GM19397 (cell line): ENCODE results near the gene STEAP1B.
"Not testable (repeated sequence)": the region's sequence is repeated elsewhere in the genome, so short reads cannot be mapped to it uniquely, and the experiment has no call there.

Experiments
- ATAC-seq: cut with Tn5 transposase; IDR thresholded peaks from one replicate; pipeline ENCODE4 v1.9.1; 2021; ENCODE audit warnings: mild to moderate bottlenecking, moderate library complexity; ENCODE audit not compliant: unreplicated experiment

The STEAP1B gene

DNA sequence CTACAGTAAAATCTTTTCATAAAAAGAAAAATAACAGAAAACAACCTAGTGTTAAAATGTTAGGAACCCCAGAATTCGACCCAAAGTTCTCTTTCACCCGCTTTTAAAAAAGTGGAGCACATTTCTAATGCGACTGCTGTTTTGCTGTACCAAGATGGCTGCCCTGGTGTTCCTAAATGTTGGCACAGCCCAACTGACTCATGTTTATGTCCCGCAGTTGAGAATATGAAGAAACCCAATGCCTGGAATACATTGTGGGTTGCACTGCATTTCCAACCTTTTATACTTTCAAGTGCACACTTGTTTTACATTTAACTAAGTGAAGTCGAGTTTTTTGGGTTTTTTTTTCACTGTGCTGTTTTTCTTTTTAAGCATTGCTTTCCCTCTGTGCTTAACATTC is 944 bp downstream of the STEAP1B start:
- no peak for ATAC-seq

DNA sequence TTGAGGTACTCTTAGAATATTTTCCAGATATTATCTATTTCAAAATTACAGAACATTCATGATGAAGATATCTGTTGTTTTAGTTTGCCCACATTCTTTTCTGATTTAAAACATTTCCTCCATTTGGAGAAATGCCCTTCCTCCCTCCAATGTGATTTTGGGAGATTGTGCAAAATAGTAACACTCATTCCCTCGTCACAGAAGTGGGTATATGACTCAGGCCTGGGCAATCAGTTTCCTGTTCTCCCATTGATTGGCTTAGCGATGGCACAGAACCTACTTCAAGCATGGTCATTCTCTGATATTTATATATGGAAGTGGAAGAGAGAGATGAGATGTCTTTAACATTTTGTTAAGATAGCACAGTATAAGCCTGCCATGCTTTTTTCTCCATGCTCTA is 3.1 kb downstream of the STEAP1B start:
- not testable (repeated sequence) for ATAC-seq

DNA sequence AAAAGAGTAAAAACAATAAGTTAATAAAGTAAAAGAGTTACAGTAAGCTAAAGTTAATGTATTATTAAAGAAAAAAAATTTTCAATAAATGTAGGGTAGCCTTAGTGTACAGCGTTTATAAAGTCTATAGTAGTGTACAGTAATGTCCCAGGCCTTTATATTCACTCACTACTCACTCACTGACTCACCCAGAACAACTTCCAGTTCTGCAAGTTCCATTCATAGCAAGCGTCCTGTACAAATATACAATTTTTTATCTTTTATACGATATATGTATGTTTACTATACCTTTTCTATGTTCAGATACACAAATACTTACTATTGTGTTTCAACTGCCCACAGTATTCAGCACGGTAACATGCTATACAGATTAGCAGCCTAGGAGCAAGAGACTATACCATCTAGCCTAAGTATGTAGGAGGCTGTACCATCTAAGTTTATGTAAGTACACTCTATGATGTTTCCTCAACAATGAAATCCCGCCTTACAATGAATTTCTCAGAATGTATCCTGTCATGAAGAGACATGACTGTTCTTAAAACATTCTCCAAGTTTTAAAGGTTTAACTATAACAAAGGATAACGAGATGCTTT is 3.6 kb downstream of the STEAP1B start:
- not testable (repeated sequence) for ATAC-seq

- ATAC-seq = not testable (repeated sequence)
These were observed 6.6 kb downstream of the STEAP1B start for GRCh38 chr7:22493160-22493925.

GRCh38 chr7:22488643-22489462 is 11.1 kb downstream of the STEAP1B start:
- no peak for ATAC-seq

DNA sequence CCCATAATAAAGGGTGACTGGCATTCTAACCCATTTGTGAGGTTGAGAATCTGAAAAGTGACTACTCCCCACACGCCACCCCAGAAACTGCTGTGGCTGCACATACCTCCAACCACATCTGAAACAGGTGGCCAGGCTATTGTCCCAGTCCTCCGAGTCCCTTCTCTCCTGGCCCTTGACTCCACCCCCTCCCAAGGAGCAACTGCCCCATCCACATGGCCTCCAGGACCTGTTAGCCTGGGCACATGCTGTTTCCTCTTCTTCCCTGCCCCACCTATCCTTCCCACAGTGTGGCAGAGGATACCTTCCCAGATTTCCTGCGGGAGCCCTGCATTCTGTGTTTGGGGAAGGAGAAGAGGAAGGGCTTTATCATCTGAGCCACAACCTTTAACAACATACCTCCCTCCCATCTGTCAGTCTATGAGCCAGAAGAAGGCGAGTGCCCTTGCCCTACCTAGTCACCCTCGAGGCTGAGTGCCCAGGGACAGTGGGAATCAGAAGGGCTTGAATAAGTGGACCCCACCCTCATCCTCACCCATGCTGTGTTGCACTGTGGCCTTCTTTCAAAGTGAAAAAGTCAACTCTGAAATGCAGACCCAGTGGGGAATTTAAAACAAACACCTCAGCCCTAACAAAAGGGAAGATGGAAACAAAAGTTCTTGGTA is 11.9 kb downstream of the STEAP1B start:
- no peak for ATAC-seq

- no peak for ATAC-seq
These were observed 13.4 kb downstream of the STEAP1B start for GRCh38 chr7:22486597-22486996.

DNA sequence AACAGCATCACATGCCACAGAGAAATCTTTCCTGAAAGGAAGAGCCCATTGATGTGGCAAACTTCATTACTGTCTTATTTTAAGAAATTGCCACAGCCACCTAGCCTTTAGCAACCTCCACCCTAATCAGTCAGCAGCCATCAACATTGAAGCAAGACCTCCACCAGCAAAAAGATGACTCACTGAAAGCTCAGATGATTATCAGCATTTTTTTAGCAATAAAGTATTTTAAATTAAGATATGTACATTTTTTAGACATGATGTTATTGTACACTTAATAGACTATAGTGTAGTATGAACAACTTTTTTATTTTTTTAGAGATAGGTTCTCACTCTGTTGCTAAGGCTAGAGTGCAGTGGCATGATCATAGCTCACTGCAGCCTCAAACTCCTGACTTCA is 14.8 kb downstream of the STEAP1B start:
- no peak for ATAC-seq

- no peak for ATAC-seq
These were observed 17.5 kb downstream of the STEAP1B start for GRCh38 chr7:22482503-22482902.

DNA sequence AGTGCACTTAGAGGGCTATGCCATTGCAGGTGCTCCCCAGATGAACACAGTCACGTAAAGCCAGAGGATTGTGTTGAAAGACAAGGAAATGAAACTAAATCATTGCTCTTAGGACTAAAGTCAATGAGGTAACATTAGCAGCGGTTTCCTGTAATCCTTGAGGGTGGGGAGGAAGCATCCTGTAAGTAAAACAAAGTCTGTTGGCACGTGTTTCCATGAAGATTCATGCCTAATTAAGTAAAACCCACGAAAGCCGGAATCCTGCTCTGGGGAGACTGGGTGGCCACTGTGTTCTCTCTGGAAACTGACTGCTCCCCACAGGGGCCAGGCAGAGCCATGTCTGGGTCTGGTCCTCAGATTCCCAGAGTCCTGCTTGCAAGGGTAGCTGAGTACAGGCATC is 18.3 kb downstream of the STEAP1B start:
- no peak for ATAC-seq

DNA sequence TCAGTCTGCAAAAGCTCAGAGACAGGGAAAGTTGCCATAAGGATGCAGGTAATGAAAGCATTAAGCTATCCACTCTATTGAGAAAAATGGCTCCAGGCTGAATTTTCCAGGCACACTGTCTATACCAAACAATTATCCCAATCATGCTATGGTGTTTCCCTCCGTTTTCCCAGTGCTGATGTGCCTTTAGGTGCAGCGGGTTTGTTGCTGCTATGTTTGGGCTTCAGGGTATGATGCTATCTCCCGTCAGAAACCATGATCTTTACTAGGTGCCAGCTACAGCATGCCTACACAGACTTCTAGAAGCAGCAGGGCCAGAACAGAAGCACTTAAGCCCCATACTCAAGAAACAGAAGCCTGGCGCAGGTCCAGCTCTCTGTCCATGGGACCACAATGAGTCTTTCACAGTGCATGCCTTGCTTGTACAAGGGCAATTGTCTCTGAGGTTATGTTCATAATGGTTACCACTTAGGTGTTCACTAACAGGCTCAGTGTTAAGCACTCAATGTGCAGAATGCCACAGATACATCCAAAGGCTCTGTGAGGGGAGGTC is 19.4 kb downstream of the STEAP1B start:
- no peak for ATAC-seq

- ATAC-seq = no peak
These were observed 22.0 kb downstream of the STEAP1B start for GRCh38 chr7:22477876-22478450.

- no peak for ATAC-seq
These were observed 22.7 kb downstream of the STEAP1B start for GRCh38 chr7:22477262-22477661.

DNA sequence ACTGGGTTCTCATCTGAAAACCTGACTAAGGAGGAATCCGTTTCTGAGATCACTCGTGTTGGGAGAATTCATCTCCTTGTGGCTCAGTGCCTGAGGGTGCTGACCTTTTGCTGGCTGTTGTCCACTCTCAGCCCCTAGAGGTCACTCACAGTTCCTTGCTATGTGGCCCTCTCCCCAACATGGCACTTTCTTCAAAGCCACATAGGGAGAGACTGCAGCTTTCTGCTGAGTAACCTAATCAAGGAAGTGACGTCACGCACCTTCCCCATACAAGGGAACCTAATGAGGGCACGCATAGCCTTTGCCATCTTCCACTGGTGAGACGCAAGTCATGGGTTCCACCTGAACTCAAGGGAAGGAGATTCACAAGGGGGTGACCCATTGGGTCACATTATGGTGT is 23.2 kb downstream of the STEAP1B start:
- no peak for ATAC-seq

- ATAC-seq = no peak
These were observed 25.3 kb downstream of the STEAP1B start for GRCh38 chr7:22474645-22475044.

DNA sequence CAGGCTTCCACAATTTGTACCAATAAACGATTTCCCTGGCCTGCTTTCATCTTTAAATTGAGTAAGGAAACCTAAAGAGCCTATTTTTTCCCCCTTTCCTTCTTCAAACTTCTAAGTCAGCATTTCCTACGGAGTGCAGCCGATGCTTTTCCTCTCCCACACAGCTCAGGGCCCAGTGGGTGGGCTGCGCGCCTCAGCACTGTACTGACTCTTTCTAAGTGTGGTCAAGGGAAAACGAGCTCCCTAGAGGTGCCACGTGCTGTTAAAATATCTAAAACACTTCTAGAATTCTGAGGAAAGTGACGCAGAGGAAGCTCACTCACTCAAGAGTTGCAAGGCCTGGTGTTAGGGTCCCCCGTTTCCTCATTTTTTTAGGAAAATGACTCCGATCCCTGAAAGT is 29.0 kb downstream of the STEAP1B start:
- ATAC-seq = no peak

DNA sequence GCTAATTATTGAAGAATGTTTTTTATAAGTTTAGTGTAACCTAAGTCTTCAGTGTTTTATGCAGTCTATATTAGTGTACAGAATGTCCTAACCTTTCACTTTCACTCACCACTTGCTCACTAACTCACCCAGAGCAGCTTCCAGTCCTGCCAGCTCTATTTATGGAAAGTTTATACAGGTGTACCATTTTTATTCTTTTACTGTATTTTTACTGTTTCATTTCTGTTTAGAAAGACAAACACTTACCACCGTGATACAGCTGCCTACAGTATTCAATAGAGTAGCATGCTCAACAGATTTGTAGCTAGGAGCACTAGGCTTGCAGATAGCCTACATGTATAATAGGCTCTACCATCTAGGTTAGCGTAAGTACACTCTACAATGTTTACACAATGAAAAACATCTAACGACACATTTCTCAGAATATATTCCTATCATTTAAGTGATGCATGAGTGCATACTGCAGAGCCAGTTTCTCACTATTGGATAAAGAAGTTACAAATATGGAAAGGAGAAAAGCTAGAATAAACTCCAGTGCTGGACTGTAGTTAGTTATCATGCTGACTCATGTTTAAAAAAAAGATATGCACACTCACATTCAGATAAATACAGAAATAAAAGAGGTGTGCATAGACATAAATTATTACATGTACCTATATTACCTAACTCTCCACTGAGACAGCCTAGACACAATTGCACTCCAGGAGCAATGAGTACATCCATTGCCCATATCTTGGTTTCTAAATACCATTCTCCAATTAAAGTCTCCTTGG is 30.4 kb downstream of the STEAP1B start:
- ATAC-seq = no peak

DNA sequence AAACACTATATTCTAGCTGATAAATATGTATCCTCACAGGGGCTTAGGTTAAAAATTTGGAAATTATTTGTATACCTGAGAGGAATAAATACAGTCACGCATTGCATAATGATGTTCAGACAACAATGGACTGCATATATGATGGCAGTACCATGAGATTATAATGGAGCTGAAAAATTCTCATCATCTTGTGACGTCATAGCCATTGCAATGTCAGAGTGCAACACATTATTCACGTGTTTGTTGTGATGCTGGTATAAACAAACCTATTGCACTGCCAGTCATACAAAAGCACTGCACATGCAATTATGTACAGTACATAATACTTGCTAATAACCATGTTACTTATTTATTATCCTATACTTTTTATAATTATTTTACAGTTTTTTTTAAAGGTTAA is 31.4 kb downstream of the STEAP1B start:
- ATAC-seq = no peak

- ATAC-seq = no peak
These were observed 35.7 kb downstream of the STEAP1B start for GRCh38 chr7:22464299-22464698.
